Endometrial microvascular endothelial cells (primary cell): ENCODE data around the gene ACE. TPM values are rescaled to one million over a fixed set of nuclear protein-coding genes. Genes with fewer than 3 reads are reported as not detected.

Source experiments
- in situ Hi-C: cut with HindIII; loops from 2 replicates; pipeline ENCODE4 v1.10.0; 2017; ENCODE audit warnings: low sequenced_read_pairs, low pct_unique_long_range_greater_than_20kb; ENCODE audit errors: inconsistent ontology term
- total RNA-seq: library from RNA; depleted of rRNA; stranded (reverse); fragments of >200 nt; gene quantifications from one replicate; pipeline ENCODE4 v1.2.3, GENCODE V29; 2015; ENCODE audit errors: inconsistent ontology term

The ACE gene
- total RNA-seq, 1 donor from 2014 or later, result 35.7 TPM

GRCh38 chr17:63483655-63484575 is 7.1 kb downstream of the ACE start:
- in situ Hi-C loops, result no loop called here

- in situ Hi-C loops, result no loop called here
These were observed 9.6 kb downstream of the ACE start for GRCh38 chr17:63486317-63487013.

- in situ Hi-C loops, result no loop called here
These were observed 10.1 kb downstream of the ACE start for GRCh38 chr17:63487014-63487339.

- in situ Hi-C loops, result no loop called here
These were observed 12.0 kb downstream of the ACE start for GRCh38 chr17:63488851-63489250.

GRCh38 chr17:63489291-63489690 is 12.4 kb downstream of the ACE start:
- in situ Hi-C loops, result no loop called here

- in situ Hi-C loops, result no loop called here
These were observed 13.5 kb downstream of the ACE start for GRCh38 chr17:63490329-63490728.

- in situ Hi-C loops, result no loop called here
These were observed 14.1 kb downstream of the ACE start for GRCh38 chr17:63490858-63491400.

GRCh38 chr17:63491413-63491812 is 14.6 kb downstream of the ACE start:
- in situ Hi-C loops, result no loop called here

GRCh38 chr17:63491977-63492618 is 15.2 kb downstream of the ACE start:
- in situ Hi-C loops, result no loop called here

GRCh38 chr17:63492940-63493339 is 16.1 kb downstream of the ACE start:
- in situ Hi-C loops, result no loop called here

- in situ Hi-C loops, result no loop called here
These were observed 16.6 kb downstream of the ACE start for GRCh38 chr17:63493411-63493810.

GRCh38 chr17:63494300-63494928 is 17.6 kb downstream of the ACE start:
- in situ Hi-C loops, result no loop called here

GRCh38 chr17:63495491-63495890 is 18.6 kb downstream of the ACE start:
- in situ Hi-C loops, result no loop called here

- in situ Hi-C loops, result no loop called here
These were observed 19.3 kb downstream of the ACE start for GRCh38 chr17:63496177-63496576.

- in situ Hi-C loops, result no loop called here
These were observed 20.0 kb downstream of the ACE start for GRCh38 chr17:63496663-63497400.

GRCh38 chr17:63497708-63498483 is 21.0 kb downstream of the ACE start:
- in situ Hi-C loops, result no loop called here

GRCh38 chr17:63498626-63499195 is 21.9 kb downstream of the ACE start:
- in situ Hi-C loops, result no loop called here
